HepG2 (cell line): ENCODE results near the gene DQX1. TPM values are rescaled to one million over a fixed set of nuclear protein-coding genes. Genes with fewer than 3 reads are reported as not detected.

Experiments used
- ARID5B ChIP-seq: IDR thresholded peaks from 2 replicates; pipeline ENCODE4 v1.4.0; 2020; ENCODE audit warnings: mild to moderate bottlenecking, missing genetic modification reagents
- ATF1 ChIP-seq: IDR thresholded peaks from 2 replicates; pipeline ENCODE4 v1.6.1; 2016; ENCODE audit warnings: mild to moderate bottlenecking, control low read depth
- BORCS8-MEF2B ChIP-seq: sonication (generic); formaldehyde crosslinking; IDR thresholded peaks from 2 replicates; pipeline ENCODE4 v1.8.0; 2022; ENCODE audit warnings: mild to moderate bottlenecking, missing genetic modification reagents
- CEBPG ChIP-seq: IDR thresholded peaks from 2 replicates; pipeline ENCODE4 v1.6.1; 2016
- DMAP1 ChIP-seq: IDR thresholded peaks from 2 replicates; pipeline ENCODE4 v1.6.1; 2016
- FOXA1 ChIP-seq, 2 experiments: fragments of 450-650 bp in 1 of 2; sonication (generic) in 1 of 2; formaldehyde crosslinking in 1 of 2; IDR thresholded peaks; 2 replicates each; pipeline versions ENCODE4 v1.4.0 to v1.6.1; 2016 to 2020; ENCODE audit warnings: missing genetic modification reagents in 1 of 2
- MAZ ChIP-seq, 2 experiments: sonication (generic) in 1 of 2; formaldehyde crosslinking in 1 of 2; IDR thresholded peaks; 2 replicates each; pipeline versions ENCODE4 v1.5.0 to v1.6.1; 2012 to 2020; ENCODE audit warnings: low read depth in 2 of 2, mild to moderate bottlenecking in 2 of 2, borderline replicate concordance in 1 of 2, improper control_type of control experiment in 1 of 2, low read length in 1 of 2, missing genetic modification reagents in 1 of 2, moderate library complexity in 1 of 2
- NR2F2 ChIP-seq: IDR thresholded peaks from 2 replicates; pipeline ENCODE4 v1.6.1; 2012; ENCODE audit warnings: low read depth, inconsistent platforms, borderline replicate concordance
- PATZ1 ChIP-seq: sonication (generic); formaldehyde crosslinking; IDR thresholded peaks from 2 replicates; pipeline ENCODE4 v1.4.0; 2020; ENCODE audit warnings: missing genetic modification reagents
- PITX1 ChIP-seq: sonication (generic); formaldehyde crosslinking; IDR thresholded peaks from 2 replicates; pipeline ENCODE4 v1.5.1; 2020; ENCODE audit warnings: mild to moderate bottlenecking, missing genetic modification reagents
- RFX5 ChIP-seq: IDR thresholded peaks from 2 replicates; pipeline ENCODE4 v1.6.1; 2011; ENCODE audit warnings: low read depth, low read length, improper control_type of control experiment
- SOX6 ChIP-seq, 2 experiments: fragments of 450-650 bp in 1 of 2; sonication (generic) in 1 of 2; formaldehyde crosslinking in 1 of 2; IDR thresholded peaks; 2 replicates each; pipeline versions ENCODE4 v1.4.0 to v1.6.1; 2017 to 2020; ENCODE audit warnings: antibody characterized with exemption in 1 of 2, mild to moderate bottlenecking in 1 of 2, missing genetic modification reagents in 1 of 2
- TBX2 ChIP-seq: sonication (generic); formaldehyde crosslinking; IDR thresholded peaks from 2 replicates; pipeline ENCODE4 v1.5.0; 2020; ENCODE audit warnings: missing genetic modification reagents, mild to moderate bottlenecking, borderline replicate concordance
- ZFP36L2 ChIP-seq: sonication (generic); formaldehyde crosslinking; IDR thresholded peaks from 2 replicates; pipeline ENCODE4 v1.4.0; 2020; ENCODE audit warnings: missing genetic modification reagents
- ZNF230 ChIP-seq: sonication (generic); formaldehyde crosslinking; IDR thresholded peaks from 2 replicates; pipeline ENCODE4 v1.4.0; 2020; ENCODE audit warnings: mild to moderate bottlenecking, missing genetic modification reagents
- ZNF274 ChIP-seq: sonication (generic); formaldehyde crosslinking; IDR thresholded peaks from 2 replicates; pipeline ENCODE4 v1.5.1; 2020; ENCODE audit warnings: mild to moderate bottlenecking, missing genetic modification reagents
- ZNF605 ChIP-seq: sonication (generic); formaldehyde crosslinking; IDR thresholded peaks from 2 replicates; pipeline ENCODE4 v1.8.0; 2022; ENCODE audit warnings: mild to moderate bottlenecking, missing genetic modification reagents
- polyA plus RNA-seq, 8 experiments: library from polyadenylated mRNA; depleted of rRNA in 3 of 8; stranded (reverse) in 7 of 8; unstranded in 1 of 8; fragments of >200 nt; fragmentation: Illumina TruSeq in 4 of 8; extraction: Trizol in 4 of 8; gene quantifications; 2 replicates each; pipeline versions ENCODE4 v1.2.1 to v1.2.3, GENCODE V29; 2011 to 2016; ENCODE audit warnings: low read depth in 4 of 8, missing spikeins in 1 of 8, mixed read lengths in 1 of 8; ENCODE audit not compliant: insufficient read depth in 1 of 8
- total RNA-seq, 5 experiments: library from RNA; depleted of rRNA; stranded (reverse); fragments of >200 nt; fragmentation: Illumina TruSeq; extraction: Trizol; gene quantifications; 2 replicates each; pipeline ENCODE4 v1.2.3, GENCODE V29; 2016; ENCODE audit warnings: low read depth in 1 of 5
- TF ChIP-seq, protein P1 (sequence below): sonication (generic); formaldehyde crosslinking; IDR thresholded peaks from 2 replicates; pipeline ENCODE4 v1.8.0; 2022; ENCODE audit warnings: mild to moderate bottlenecking, missing genetic modification reagents; ENCODE audit not compliant: insufficient replicate concordance
- TF ChIP-seq, protein P2 (sequence below): sonication (generic); formaldehyde crosslinking; IDR thresholded peaks from 2 replicates; pipeline ENCODE4 v1.8.1; 2023; ENCODE audit warnings: mild to moderate bottlenecking, missing genetic modification reagents

DQX1 gene
- total and polyA plus RNA-seq, 2 of the 13 experiments (the other 11 are each of a cell fraction or from before 2014, with no cell fraction given): 27.6 to 89.8 TPM

GRCh38 chr2:74553892-74554819, 28.1 kb upstream of the DQX1 start, which contains the start of the genes DOK1 and LOXL3 (continued):
- TF ChIP-seq PATZ1 (CRISPR knock-in tag) (peak; percentile 66), NR2F2 (no peak), ARID5B (CRISPR knock-in tag) (peak; percentile 15; the same call in 1 of the 2 replicates), SOX6 (IDR thresholded peaks at IDR 0.05) (no peak), SOX6 (CRISPR knock-in tag; IDR thresholded peaks at IDR 0.05) (peak; percentile 20; the same call in 1 of the 2 replicates), ZNF605 (0 out of 2 replicates have a peak, but pooled peaks have one; percentile 47), ATF1 (CRISPR knock-in tag) (peak; percentile 89), PITX1 (0 out of 2 replicates have a peak, but pooled peaks have one; percentile 19), TBX2 (0 out of 2 replicates have a peak, but pooled peaks have one; percentile 37), CEBPG (peak; percentile 4; the same call in 1 of the 2 replicates), ZFP36L2 (no peak), RFX5 (peak; percentile 51; the same call in 1 of the 2 replicates), ZNF274 (CRISPR knock-in tag) (peak; percentile 66), ZNF230 (CRISPR knock-in tag) (no peak), DMAP1 (peak; percentile 26; the same call in 1 of the 2 replicates), BORCS8-MEF2B (CRISPR knock-in tag) (peak; percentile 65; the same call in 1 of the 2 replicates), MAZ (IDR thresholded peaks at IDR 0.05; ENCODE audit: borderline replicate concordance, low read depth, low read length) (0 out of 2 replicates have a peak, but pooled peaks have one; percentile 18), MAZ (CRISPR knock-in tag; IDR thresholded peaks at IDR 0.05; ENCODE audit: low read depth) (no peak), FOXA1 (IDR thresholded peaks at IDR 0.05) (no peak), FOXA1 (CRISPR knock-in tag; IDR thresholded peaks at IDR 0.05) (peak; percentile 26; the same call in 1 of the 2 replicates)
- TF ChIP-seq, protein P1, sequence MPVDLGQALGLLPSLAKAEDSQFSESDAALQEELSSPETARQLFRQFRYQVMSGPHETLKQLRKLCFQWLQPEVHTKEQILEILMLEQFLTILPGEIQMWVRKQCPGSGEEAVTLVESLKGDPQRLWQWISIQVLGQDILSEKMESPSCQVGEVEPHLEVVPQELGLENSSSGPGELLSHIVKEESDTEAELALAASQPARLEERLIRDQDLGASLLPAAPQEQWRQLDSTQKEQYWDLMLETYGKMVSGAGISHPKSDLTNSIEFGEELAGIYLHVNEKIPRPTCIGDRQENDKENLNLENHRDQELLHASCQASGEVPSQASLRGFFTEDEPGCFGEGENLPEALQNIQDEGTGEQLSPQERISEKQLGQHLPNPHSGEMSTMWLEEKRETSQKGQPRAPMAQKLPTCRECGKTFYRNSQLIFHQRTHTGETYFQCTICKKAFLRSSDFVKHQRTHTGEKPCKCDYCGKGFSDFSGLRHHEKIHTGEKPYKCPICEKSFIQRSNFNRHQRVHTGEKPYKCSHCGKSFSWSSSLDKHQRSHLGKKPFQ: no peak
- TF ChIP-seq, protein P2, sequence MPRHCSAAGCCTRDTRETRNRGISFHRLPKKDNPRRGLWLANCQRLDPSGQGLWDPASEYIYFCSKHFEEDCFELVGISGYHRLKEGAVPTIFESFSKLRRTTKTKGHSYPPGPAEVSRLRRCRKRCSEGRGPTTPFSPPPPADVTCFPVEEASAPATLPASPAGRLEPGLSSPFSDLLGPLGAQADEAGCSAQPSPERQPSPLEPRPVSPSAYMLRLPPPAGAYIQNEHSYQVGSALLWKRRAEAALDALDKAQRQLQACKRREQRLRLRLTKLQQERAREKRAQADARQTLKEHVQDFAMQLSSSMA (CRISPR knock-in tag): peak; percentile 80
